IMR-90 (cell line): ENCODE measurements around the gene GUCD1. TPM values are rescaled to one million over a fixed set of nuclear protein-coding genes. Genes with fewer than 3 reads are reported as not detected.

Source experiments
- ATAC-seq: fragments of 200-7000 bp; cut with Tn5 transposase; 2 replicates; pipeline ENCODE4 v1.9.1; 2020; ENCODE audit warnings: low read depth, mild to moderate bottlenecking, moderate library complexity
- BruUV-seq: library from RNA; stranded (reverse); fragments of 400-500 nt; replicated peaks from 2 replicates; lab custom pipeline; 2021; lab: Mats Ljungman, UMichigan
- CTCF ChIA-PET: fragments of 300-600 bp; formaldehyde crosslinking; extraction: SDS; loops from one replicate; lab custom pipeline; 2021; ENCODE audit warnings: antibody characterized with exemption; lab: Yijun Ruan, JAX
- POLR2A ChIA-PET: fragments of 300-600 bp; sonication (Branson Sonifier 250); formaldehyde crosslinking; loops from one replicate; lab custom pipeline; 2022; ENCODE audit warnings: antibody characterized with exemption; ENCODE audit not compliant: unreplicated experiment; lab: Charles Lee
- DNase-seq: peaks from one replicate; pipeline ENCODE4 v3.0.0; 2013
- H2AFZ ChIP-seq: replicated peaks from 2 replicates; pipeline ENCODE3; 2013; ENCODE audit warnings: low read length, mild to moderate bottlenecking; ENCODE audit not compliant: poor library complexity
- H2AK5ac ChIP-seq: 2 replicates; pipeline ENCODE4 v1.6.1; 2013; ENCODE audit warnings: low read depth, low read length, inconsistent platforms
- H2AK9ac ChIP-seq: replicated peaks from 2 replicates; pipeline ENCODE3; 2013; ENCODE audit warnings: mild to moderate bottlenecking, low read depth, low read length, moderate library complexity; ENCODE audit not compliant: poor library complexity
- H2BK120ac ChIP-seq: 2 replicates; pipeline ENCODE4 v1.6.1; 2013; ENCODE audit warnings: low read depth, low read length, inconsistent platforms
- H2BK15ac ChIP-seq: 3 replicates; pipeline ENCODE4 v1.6.1; 2013; ENCODE audit warnings: low read depth, low read length, inconsistent platforms
- H2BK20ac ChIP-seq: 2 replicates; pipeline ENCODE4 v1.6.1; 2013; ENCODE audit warnings: low read depth, mild to moderate bottlenecking, inconsistent platforms, low read length, moderate library complexity
- H2BK5ac ChIP-seq: 2 replicates; pipeline ENCODE4 v1.6.1; 2013; ENCODE audit warnings: mild to moderate bottlenecking, low read depth, low read length, inconsistent platforms; ENCODE audit not compliant: poor library complexity, severe bottlenecking
- H3K14ac ChIP-seq: replicated peaks from 2 replicates; pipeline ENCODE4 v1.6.1; 2013; ENCODE audit warnings: low read depth, low read length, inconsistent platforms
- H3K18ac ChIP-seq: 2 replicates; pipeline ENCODE4 v1.6.1; 2013; ENCODE audit warnings: low read depth, low read length, control low read depth
- H3K23ac ChIP-seq: 2 replicates; pipeline ENCODE4 v1.6.1; 2013; ENCODE audit warnings: low read depth, low read length, inconsistent platforms
- H3K27ac ChIP-seq: 2 replicates; pipeline ENCODE4 v1.5.1; 2013; ENCODE audit warnings: mild to moderate bottlenecking, control low read depth, low read length; ENCODE audit not compliant: insufficient read depth
- H3K27me3 ChIP-seq: 2 replicates; pipeline ENCODE4 v1.6.1; 2013; ENCODE audit warnings: low read length; ENCODE audit not compliant: control insufficient read depth, insufficient read depth
- H3K36me3 ChIP-seq: 2 replicates; pipeline ENCODE4 v1.6.1; 2013; ENCODE audit warnings: low read length, mixed read lengths; ENCODE audit not compliant: control insufficient read depth, insufficient read depth
- H3K4ac ChIP-seq: 2 replicates; pipeline ENCODE4 v1.6.1; 2013; ENCODE audit warnings: low read depth, low read length, inconsistent platforms
- H3K4me1 ChIP-seq: 2 replicates; pipeline ENCODE4 v1.6.1; 2013; ENCODE audit warnings: low read length, mixed read lengths; ENCODE audit not compliant: control insufficient read depth, insufficient read depth
- H3K4me2 ChIP-seq: 2 replicates; pipeline ENCODE4 v1.6.1; 2013; ENCODE audit warnings: low read depth, mild to moderate bottlenecking, control low read depth, low read length, moderate library complexity
- H3K4me3 ChIP-seq: 2 replicates; pipeline ENCODE4 v1.5.1; 2013; ENCODE audit warnings: low read depth, mild to moderate bottlenecking, control low read depth, low read length, moderate library complexity; ENCODE audit not compliant: insufficient read depth
- H3K56ac ChIP-seq: 2 replicates; pipeline ENCODE4 v1.6.1; 2013; ENCODE audit warnings: low read length, inconsistent platforms; ENCODE audit not compliant: insufficient read depth; ENCODE audit errors: extremely low read depth
- H3K79me1 ChIP-seq, 2 experiments: 2 replicates each; pipeline ENCODE4 v1.6.1; 2013; ENCODE audit warnings: low read length in 2 of 2, inconsistent platforms in 1 of 2, low read depth in 1 of 2
- H3K9ac ChIP-seq: 2 replicates; pipeline ENCODE4 v1.6.1; 2013; ENCODE audit warnings: low read depth, low read length, control low read depth
- H3K9me1 ChIP-seq: 2 replicates; pipeline ENCODE4 v1.6.1; 2013; ENCODE audit warnings: low read length, inconsistent platforms; ENCODE audit not compliant: insufficient read depth
- H3K9me3 ChIP-seq: 2 replicates; pipeline ENCODE4 v1.6.1; 2013; ENCODE audit warnings: low read length; ENCODE audit not compliant: control insufficient read depth, insufficient read depth
- H4K20me1 ChIP-seq: 2 replicates; pipeline ENCODE4 v1.6.1; 2013; ENCODE audit warnings: low read length, inconsistent platforms; ENCODE audit not compliant: insufficient read depth
- H4K5ac ChIP-seq: 2 replicates; pipeline ENCODE4 v1.6.1; 2013; ENCODE audit warnings: mild to moderate bottlenecking, low read depth, low read length, control low read depth
- H4K8ac ChIP-seq, 2 experiments: 2 replicates each; pipeline ENCODE4 v1.6.1; 2013; ENCODE audit warnings: low read depth in 2 of 2, low read length in 2 of 2, control low read depth in 1 of 2, inconsistent platforms in 1 of 2
- H4K91ac ChIP-seq: 2 replicates; pipeline ENCODE4 v1.6.1; 2013; ENCODE audit warnings: low read depth, low read length, inconsistent platforms; ENCODE audit not compliant: insufficient read depth
- BHLHE40 ChIP-seq: fragments of 150-350 bp; IDR thresholded peaks from 2 replicates; pipeline ENCODE4 v1.6.1; 2016; ENCODE audit warnings: mild to moderate bottlenecking, low read depth, low read length
- CEBPB ChIP-seq: IDR thresholded peaks from 2 replicates; pipeline ENCODE4 v1.6.1; 2012; ENCODE audit warnings: low read depth, low read length, improper control_type of control experiment
- CHD1 ChIP-seq: IDR thresholded peaks from 2 replicates; pipeline ENCODE4 v1.6.1; 2012; ENCODE audit warnings: low read depth, low read length, improper control_type of control experiment
- CTCF ChIP-seq: conservative IDR thresholded peaks from 2 replicates; pipeline ENCODE4 v1.5.1; 2012; ENCODE audit warnings: mild to moderate bottlenecking, low read depth, low read length, improper control_type of control experiment
- ELK1 ChIP-seq: fragments of 150-350 bp; IDR thresholded peaks from 2 replicates; pipeline ENCODE4 v1.6.1; 2016; ENCODE audit warnings: low read depth, mild to moderate bottlenecking, low read length, moderate library complexity, borderline replicate concordance
- MAFK ChIP-seq: IDR thresholded peaks from 2 replicates; pipeline ENCODE4 v1.6.1; 2012; ENCODE audit warnings: low read depth, low read length, improper control_type of control experiment
- MAZ ChIP-seq: IDR thresholded peaks from 2 replicates; pipeline ENCODE4 v1.6.1; 2012; ENCODE audit warnings: low read depth, mild to moderate bottlenecking, low read length, improper control_type of control experiment, moderate library complexity, borderline replicate concordance
- MXI1 ChIP-seq: IDR thresholded peaks from 2 replicates; pipeline ENCODE4 v1.6.1; 2012; ENCODE audit warnings: low read depth, mild to moderate bottlenecking, low read length, moderate library complexity, borderline replicate concordance
- NFE2L2 ChIP-seq: fragments of 150-350 bp; IDR thresholded peaks from 2 replicates; pipeline ENCODE4 v1.6.1; 2016; ENCODE audit warnings: low read depth, mild to moderate bottlenecking, low read length
- RAD21 ChIP-seq: IDR thresholded peaks from 2 replicates; pipeline ENCODE4 v1.6.1; 2012; ENCODE audit warnings: low read length, improper control_type of control experiment
- RFX5 ChIP-seq: IDR thresholded peaks from 2 replicates; pipeline ENCODE4 v1.8.0; 2012; ENCODE audit warnings: low read depth, mild to moderate bottlenecking, low read length, moderate library complexity
- USF2 ChIP-seq: fragments of 150-350 bp; IDR thresholded peaks from 2 replicates; pipeline ENCODE4 v1.6.1; 2017; ENCODE audit warnings: mild to moderate bottlenecking, antibody characterized with exemption, low read length, low read depth
- WGBS, 2 experiments: methylation state at CpG; one replicate each; pipeline versions ENCODE4 v1.1.5 to v1.1.7; 2013; ENCODE audit warnings: missing lambda C conversion rate in 2 of 2; ENCODE audit not compliant: insufficient read length in 1 of 2; ENCODE audit errors: extremely low coverage in 2 of 2; 5-methylcytosine and 5-hydroxymethylcytosine counted together
- dilution Hi-C: fragments of 300-500 bp; cut with HindIII; formaldehyde crosslinking; loops from one replicate; pipeline ENCODE4 v1.14.3; 2018; ENCODE audit warnings: low sequenced_read_pairs; ENCODE audit not compliant: unreplicated experiment
- in situ Hi-C: fragments of 300-500 bp; cut with MboI; formaldehyde crosslinking; loops from 3 replicates; pipeline ENCODE4 v1.14.3; 2019; ENCODE audit warnings: low sequenced_read_pairs, inconsistent platforms, mixed read lengths
- intact Hi-C: fragments of 100-400 bp; cut with micrococcal nuclease; formaldehyde crosslinking; loops from 2 replicates; pipeline ENCODE4 v1.10.0; 2022
- polyA plus RNA-seq, 3 experiments: library from polyadenylated mRNA; depleted of rRNA; stranded (reverse); fragments of >200 nt; gene quantifications; 2 replicates each; pipeline ENCODE4 v1.2.3, GENCODE V29; 2012; ENCODE audit warnings: low replicate concordance in 1 of 3
- total RNA-seq: library from RNA; depleted of rRNA; stranded (reverse); fragments of >200 nt; gene quantifications from 2 replicates; pipeline ENCODE4 v1.2.3, GENCODE V29; 2012

The GUCD1 gene
- total and polyA plus RNA-seq, 2 of the 4 experiments (the other 2 are of a cell fraction): 97.6 to 143 TPM

DNA sequence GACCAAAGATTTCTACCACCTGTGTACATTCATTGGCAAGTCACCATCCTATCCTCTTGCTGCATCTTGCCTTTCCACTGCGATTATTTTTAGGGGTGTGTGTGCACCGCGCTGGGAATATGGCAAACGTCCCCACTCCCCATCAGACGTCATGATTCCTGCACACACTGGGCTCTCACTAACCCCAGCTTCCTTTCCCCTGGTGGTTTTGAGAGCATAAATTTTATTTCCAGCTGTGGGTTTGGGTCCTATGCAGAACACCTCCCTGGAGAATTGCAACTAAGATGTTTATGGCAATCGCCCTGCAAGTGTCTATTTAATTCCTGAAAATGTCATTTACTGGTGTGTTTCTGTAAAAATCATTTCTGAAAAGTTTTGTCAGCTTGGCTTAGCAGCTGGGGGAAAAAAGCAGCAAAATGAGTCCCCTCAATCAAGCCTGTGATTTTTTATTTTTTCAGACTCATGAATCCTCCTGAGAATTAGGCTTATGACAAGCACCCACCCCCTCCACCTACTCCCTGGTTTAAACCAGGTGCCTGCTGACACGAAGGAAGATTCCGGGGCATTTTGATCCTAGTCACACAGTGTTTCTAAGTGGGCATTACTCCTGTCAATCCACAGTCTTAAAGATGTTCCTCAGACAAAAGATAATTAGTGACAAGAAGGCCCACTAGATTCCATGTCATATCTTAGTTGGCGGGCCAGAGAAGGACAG lies 36.0 kb downstream of the GUCD1 start:
- H4K91ac ChIP-seq: no peak overlapping the region
- H2BK15ac ChIP-seq: no peak overlapping the region
- CTCF ChIA-PET: no interaction called here
- H3K36me3 ChIP-seq: no peaks in the 10 kb centered on the region
- TF ChIP-seq CHD1 (no peak), MAFK (no peak), RFX5 (no peak), CEBPB (no peak), BHLHE40 (no peak), NFE2L2 (no peak), CTCF (no peak), RAD21 (no peak), MXI1 (no peak), ELK1 (no peak), USF2 (no peak), MAZ (no peak)
- in situ Hi-C loops: no loop called here
- peaks cover 2% of the 10 kb centered on the region for H3K4me1 ChIP-seq
- no peak overlapping the region for H2AK5ac ChIP-seq
- H2BK20ac ChIP-seq: no peak overlapping the region
- BruUV-seq: no TSS peak
- H3K9ac ChIP-seq: no peak overlapping the region
- H3K4ac ChIP-seq: no peak overlapping the region
- no peaks in the 10 kb centered on the region for H4K20me1 ChIP-seq
- no peak overlapping the region for H4K5ac ChIP-seq
- H2BK120ac ChIP-seq: no peak overlapping the region
- no peak overlapping the region for H3K18ac ChIP-seq
- no CpG with 5 or more reads among the region's 9 CpGs for WGBS, 2 experiments
- H3K27ac ChIP-seq: no peak overlapping the region
- H2BK5ac ChIP-seq: no peak overlapping the region
- intact Hi-C loops: no loop called here
- no peak for ATAC-seq
- peak overlapping the region; percentile 9 for H2AK9ac ChIP-seq
- no peaks in the 10 kb centered on the region for H3K9me1 ChIP-seq
- no peak overlapping the region for H4K8ac ChIP-seq
- POLR2A ChIA-PET: no interaction called here
- H2AFZ ChIP-seq: no peak overlapping the region
- H3K79me1 ChIP-seq: no peaks in the 10 kb centered on the region
- H3K27me3 ChIP-seq: peaks cover 6% of the 10 kb centered on the region
- H3K9me3 ChIP-seq: no peaks in the 10 kb centered on the region
- no peak overlapping the region for H3K56ac ChIP-seq
- no peak overlapping the region for H3K4me2 ChIP-seq
- dilution Hi-C loops: no loop called here
- H3K14ac ChIP-seq: no peak overlapping the region
- no peak overlapping the region for H3K4me3 ChIP-seq
- H3K23ac ChIP-seq: no peak overlapping the region
- DNase-seq: no peak
